ENCODE data around the gene YRDC. TPM values are rescaled to one million over a fixed set of nuclear protein-coding genes. Genes with fewer than 3 reads are reported as not detected.

The YRDC gene
- total RNA-seq, 4 donors from 2014 or later = 13.1 to 41.7 (median 26.1) TPM

GRCh38 chr1:37765916-37766664 is 41.9 kb downstream of the YRDC start:
- TF ChIP-seq POLR2A (IDR thresholded peaks at IDR 0.05) (no peak), POLR2AphosphoS5 (IDR thresholded peaks at IDR 0.05) (no peak), EP300 (IDR thresholded peaks at IDR 0.05) (no peak), CTCF (IDR thresholded peaks at IDR 0.05) (no peak)
- H3K27ac ChIP-seq = no peak overlapping the region
- peak in 1 of 2 donors; percentile 55 for DNase-seq (ENCODE audit: low spot score in 2 of 2)
- peaks cover 10% of the 10 kb centered on the region for H3K4me1 ChIP-seq
- WGBS = 10% methylated on average over 21 of the region's 27 CpGs
- peaks cover 84% of the 10 kb centered on the region for H3K27me3 ChIP-seq
- no peaks in the 10 kb centered on the region for H3K36me3 ChIP-seq
- no peaks in the 10 kb centered on the region for H3K9me3 ChIP-seq
- H3K4me3 ChIP-seq = no peak overlapping the region

- Histone ChIP-seq H3K4me3 (no peak within 1 kb of the TSS), H3K36me3 (no peaks in the 10 kb centered on the region), H3K4me1 (peaks cover 10% of the 10 kb centered on the region), H3K27ac (no peak within 1 kb of the TSS), H3K27me3 (peaks cover 90% of the 10 kb centered on the region), H3K9me3 (no peaks in the 10 kb centered on the region)
- no peak for DNase-seq (ENCODE audit: low spot score in 2 of 2)
- 5% methylated on average over 18 of the region's 33 CpGs for WGBS
- TF ChIP-seq POLR2AphosphoS5 (IDR thresholded peaks at IDR 0.05) (no peak), EP300 (IDR thresholded peaks at IDR 0.05) (no peak), CTCF (IDR thresholded peaks at IDR 0.05) (no peak), POLR2A (IDR thresholded peaks at IDR 0.05) (no peak)
These were observed 43.0 kb downstream of the YRDC start, which contains the start of gene EPHA10 for GRCh38 chr1:37764888-37765441. EPHA10 (minus strand) TSS chr1:37765120; CDS start chr1:37765066, 54 bp downstream.

GRCh38 chr1:37764414-37764825 is 43.6 kb downstream of the YRDC start:
- no peaks in the 10 kb centered on the region for H3K36me3 ChIP-seq
- 8% methylated on average over 29 of the region's 29 CpGs for WGBS
- TF ChIP-seq POLR2AphosphoS5 (IDR thresholded peaks at IDR 0.05) (no peak), CTCF (IDR thresholded peaks at IDR 0.05) (no peak), POLR2A (IDR thresholded peaks at IDR 0.05) (no peak), EP300 (IDR thresholded peaks at IDR 0.05) (no peak)
- DNase-seq (ENCODE audit: low spot score in 2 of 2) = no peak
- H3K4me3 ChIP-seq = no peak overlapping the region
- H3K9me3 ChIP-seq = no peaks in the 10 kb centered on the region
- H3K4me1 ChIP-seq = peaks cover 10% of the 10 kb centered on the region
- H3K27ac ChIP-seq = no peak overlapping the region
- peaks cover 92% of the 10 kb centered on the region for H3K27me3 ChIP-seq

- peak in 1 of 2 donors; percentile 57 for DNase-seq (ENCODE audit: low spot score in 2 of 2)
- WGBS = 23% methylated on average over 25 of the region's 25 CpGs
- Histone ChIP-seq H3K27ac (no peak overlapping the region), H3K36me3 (no peaks in the 10 kb centered on the region), H3K4me3 (no peak overlapping the region), H3K9me3 (no peaks in the 10 kb centered on the region), H3K4me1 (peaks cover 10% of the 10 kb centered on the region), H3K27me3 (peaks cover 97% of the 10 kb centered on the region)
- TF ChIP-seq POLR2AphosphoS5 (IDR thresholded peaks at IDR 0.05) = no peak
- no peak for TF ChIP-seq CTCF (IDR thresholded peaks at IDR 0.05)
- TF ChIP-seq EP300 (IDR thresholded peaks at IDR 0.05) = no peak
- no peak for TF ChIP-seq POLR2A (IDR thresholded peaks at IDR 0.05)
These were observed 44.1 kb downstream of the YRDC start for GRCh38 chr1:37763791-37764413.

GRCh38 chr1:37762516-37762915 is 45.5 kb downstream of the YRDC start:
- DNase-seq (ENCODE audit: low spot score in 2 of 2) = no peak
- H3K9me3 ChIP-seq = no peaks in the 10 kb centered on the region
- H3K4me1 ChIP-seq = peaks cover 10% of the 10 kb centered on the region
- H3K27ac ChIP-seq = no peak overlapping the region
- no peak overlapping the region for H3K4me3 ChIP-seq
- H3K36me3 ChIP-seq = no peaks in the 10 kb centered on the region
- WGBS = 81% methylated on average over 2 of the region's 2 CpGs
- TF ChIP-seq CTCF (IDR thresholded peaks at IDR 0.05) (no peak), POLR2AphosphoS5 (IDR thresholded peaks at IDR 0.05) (no peak), POLR2A (IDR thresholded peaks at IDR 0.05) (no peak)
- peaks cover 100% of the 10 kb centered on the region for H3K27me3 ChIP-seq
